HL-60/S4 treated with retinoic acid at 250 ng/mL for 4 days and 3 days (cell line): ENCODE measurements around the gene LPCAT1.
"Not testable (repeated sequence)": the region's sequence is repeated elsewhere in the genome, so short reads cannot be mapped to it uniquely, and the experiment has no call there.

ENCODE experiments used
- in situ Hi-C: fragments of 300-500 bp; cut with MboI; formaldehyde crosslinking; loops from 2 replicates; pipeline ENCODE4 v1.7.0; 2022; ENCODE audit warnings: low sequenced_read_pairs

LPCAT1 gene

GRCh38 chr5:1523793-1524480, at the start of gene LPCAT1:
TSS of gene LPCAT1 (minus strand) at chr5:1523960. CDS start at chr5:1523844, 116 bp downstream.
- in situ Hi-C loops = no loop called here

- in situ Hi-C loops = not testable (repeated sequence)
These were observed 48.1 kb upstream of the LPCAT1 start for GRCh38 chr5:1571875-1572274.

- in situ Hi-C loops = no loop called here
These were observed 47.2 kb upstream of the LPCAT1 start for GRCh38 chr5:1570975-1571374.

- in situ Hi-C loops = no loop called here
These were observed 44.6 kb upstream of the LPCAT1 start for GRCh38 chr5:1568201-1568979.

- in situ Hi-C loops = not testable (repeated sequence)
These were observed 43.9 kb upstream of the LPCAT1 start for GRCh38 chr5:1567527-1568200.

- in situ Hi-C loops = no loop called here
These were observed 42.3 kb upstream of the LPCAT1 start for GRCh38 chr5:1565737-1566734.

- in situ Hi-C loops = no loop called here
These were observed 41.3 kb upstream of the LPCAT1 start for GRCh38 chr5:1564824-1565736.

- in situ Hi-C loops = no loop called here
These were observed 40.5 kb upstream of the LPCAT1 start for GRCh38 chr5:1564182-1564748.

- in situ Hi-C loops = no loop called here
These were observed 39.9 kb upstream of the LPCAT1 start for GRCh38 chr5:1563617-1564181.

GRCh38 chr5:1563051-1563461, 39.3 kb upstream of the LPCAT1 start:
- in situ Hi-C loops = no loop called here

- in situ Hi-C loops = no loop called here
These were observed 38.8 kb upstream of the LPCAT1 start for GRCh38 chr5:1562599-1562998.

GRCh38 chr5:1561402-1561929, 37.7 kb upstream of the LPCAT1 start:
- in situ Hi-C loops = no loop called here

GRCh38 chr5:1560499-1560898, 36.7 kb upstream of the LPCAT1 start:
- in situ Hi-C loops = not testable (repeated sequence)

GRCh38 chr5:1558944-1559343, 35.2 kb upstream of the LPCAT1 start:
- in situ Hi-C loops = no loop called here

GRCh38 chr5:1557114-1557873, 33.5 kb upstream of the LPCAT1 start:
- in situ Hi-C loops = no loop called here

- in situ Hi-C loops = no loop called here
These were observed 32.3 kb upstream of the LPCAT1 start for GRCh38 chr5:1555808-1556731.
